LNCaP clone FGC (cell line): ENCODE results near the gene ARHGAP10.

Experiments
- DNase-seq: peaks from one replicate; pipeline ENCODE4 v3.0.0-alpha.2; 2011; ENCODE audit warnings: low read depth
- H3K4me3 ChIP-seq: 2 replicates; pipeline ENCODE4 v1.5.1; 2011; ENCODE audit warnings: mild to moderate bottlenecking, low read depth, low read length, control low read depth
- CTCF ChIP-seq: IDR thresholded peaks from 2 replicates; pipeline ENCODE4 v1.5.1; 2012; ENCODE audit warnings: mild to moderate bottlenecking; ENCODE audit not compliant: control insufficient read depth, insufficient read depth; ENCODE audit errors: extremely low read depth

Gene ARHGAP10

GRCh38 chr4:148057984-148058859 lies 326.3 kb downstream of the ARHGAP10 start:
- no peak for TF ChIP-seq CTCF
- no peak overlapping the region for H3K4me3 ChIP-seq
- DNase-seq = no peak

GRCh38 chr4:148059617-148060180 lies 327.8 kb downstream of the ARHGAP10 start:
- no peak overlapping the region for H3K4me3 ChIP-seq
- no peak for DNase-seq
- TF ChIP-seq CTCF = no peak

GRCh38 chr4:148060264-148061140 lies 328.6 kb downstream of the ARHGAP10 start:
- no peak for DNase-seq
- TF ChIP-seq CTCF = no peak
- H3K4me3 ChIP-seq = no peak overlapping the region

GRCh38 chr4:148061141-148061481 lies 329.2 kb downstream of the ARHGAP10 start:
- TF ChIP-seq CTCF = no peak
- H3K4me3 ChIP-seq = no peak overlapping the region
- DNase-seq = no peak

GRCh38 chr4:148061795-148062194 lies 329.9 kb downstream of the ARHGAP10 start:
- no peak for DNase-seq
- TF ChIP-seq CTCF = no peak
- no peak overlapping the region for H3K4me3 ChIP-seq

GRCh38 chr4:148062301-148062950 lies 330.5 kb downstream of the ARHGAP10 start:
- DNase-seq = no peak
- no peak for TF ChIP-seq CTCF
- H3K4me3 ChIP-seq = no peak overlapping the region
